ENCODE data around the gene GPR146.
A peak's percentile ranks its signal among the peaks of the same experiment; 100 is the strongest.

Gene GPR146

DNA sequence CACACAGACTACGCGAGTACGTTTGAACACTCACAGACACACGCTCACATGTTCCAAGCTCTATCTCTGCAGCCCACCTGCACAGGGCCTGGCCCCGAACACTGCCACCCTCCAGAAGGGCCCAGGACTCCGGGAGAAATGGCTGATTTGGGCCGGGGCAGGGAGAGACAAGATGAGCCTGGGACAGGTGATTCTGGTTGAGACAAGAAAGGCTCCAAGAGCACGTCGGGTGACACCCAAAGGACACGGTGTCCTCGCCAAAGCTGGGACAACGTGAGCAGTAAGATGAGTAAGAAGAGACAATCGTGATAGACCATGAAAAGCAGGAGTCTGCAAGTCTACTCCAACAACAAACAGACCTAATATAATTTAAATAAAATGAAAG is 52.8 kb downstream of the GPR146 start:
- DNase-seq = no peak

DNA sequence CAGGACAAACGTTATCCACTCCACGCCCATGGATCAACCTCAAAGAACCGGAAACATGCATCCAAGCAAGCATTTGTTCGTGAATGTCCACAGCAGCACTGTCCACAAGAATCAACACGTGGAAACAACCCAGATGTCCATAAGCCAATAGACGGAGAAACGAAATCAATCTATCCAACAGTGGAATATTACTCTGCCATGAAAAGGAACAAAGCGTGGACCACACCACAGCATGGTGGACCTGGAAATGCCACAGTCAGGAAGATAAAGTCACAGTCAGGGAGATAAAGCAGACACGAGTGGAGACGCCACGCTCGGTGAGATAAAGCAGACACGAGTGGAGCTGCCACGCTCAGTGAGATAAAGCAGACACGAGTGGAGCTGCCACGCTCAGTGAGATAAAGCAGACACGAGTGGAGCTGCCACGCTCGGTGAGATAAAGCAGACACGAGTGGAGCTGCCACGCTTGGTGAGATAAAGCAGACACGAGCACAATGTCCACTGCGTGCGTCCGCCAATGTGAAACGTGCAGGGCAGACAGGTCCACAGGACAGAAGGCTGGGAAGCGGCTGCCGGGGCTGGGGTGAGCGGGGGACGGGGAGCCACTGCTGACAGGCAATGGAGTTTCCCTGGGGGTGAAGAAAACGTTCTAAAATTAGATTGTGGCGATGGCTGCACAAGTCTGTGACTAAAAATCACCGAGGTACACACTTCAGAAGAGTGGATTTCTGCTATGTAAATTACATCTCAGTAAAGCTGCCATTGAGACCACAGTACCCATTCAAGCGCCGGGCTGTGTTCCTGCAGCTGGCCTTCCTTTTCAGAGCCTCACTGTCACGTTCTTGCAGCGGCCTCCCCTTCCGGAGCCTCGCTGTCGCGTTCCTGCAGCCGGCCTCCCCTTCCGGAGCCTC is 54.2 kb downstream of the GPR146 start:
- DNase-seq = no peak

GRCh38 chr7:1099154-1099542 is 54.8 kb downstream of the GPR146 start:
- no peak for DNase-seq

DNA sequence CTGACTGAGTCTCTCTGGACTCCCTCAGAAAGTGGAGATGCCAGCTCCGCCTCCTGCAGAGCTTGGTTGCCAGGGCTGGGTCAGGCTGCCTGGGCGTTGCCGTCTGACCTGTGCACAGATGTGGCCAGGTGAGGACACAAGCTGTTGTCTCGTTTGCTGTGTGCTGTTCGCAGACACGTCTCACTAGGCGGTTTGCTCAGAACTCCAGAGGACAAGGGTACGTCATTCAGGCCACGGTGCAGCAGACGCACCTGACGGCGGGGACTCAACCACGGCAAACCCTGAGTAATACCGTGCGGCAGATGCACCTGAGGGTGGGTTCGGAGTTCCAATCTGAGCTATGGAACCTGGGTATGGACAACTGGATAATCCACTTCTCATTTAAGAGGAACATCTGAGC is 55.3 kb downstream of the GPR146 start:
- no peak for DNase-seq

- no peak for DNase-seq
These were observed 56.0 kb downstream of the GPR146 start for GRCh38 chr7:1100386-1100785.

- DNase-seq = no peak
These were observed 56.7 kb downstream of the GPR146 start for GRCh38 chr7:1100834-1101562.

GRCh38 chr7:1101563-1102431 is 57.5 kb downstream of the GPR146 start:
- DNase-seq = no peak

- no peak for DNase-seq
These were observed 58.9 kb downstream of the GPR146 start for GRCh38 chr7:1103009-1103788.

- no peak for DNase-seq
These were observed 59.6 kb downstream of the GPR146 start for GRCh38 chr7:1103789-1104515.

GRCh38 chr7:1104516-1105179 is 60.3 kb downstream of the GPR146 start:
- DNase-seq = no peak

DNA sequence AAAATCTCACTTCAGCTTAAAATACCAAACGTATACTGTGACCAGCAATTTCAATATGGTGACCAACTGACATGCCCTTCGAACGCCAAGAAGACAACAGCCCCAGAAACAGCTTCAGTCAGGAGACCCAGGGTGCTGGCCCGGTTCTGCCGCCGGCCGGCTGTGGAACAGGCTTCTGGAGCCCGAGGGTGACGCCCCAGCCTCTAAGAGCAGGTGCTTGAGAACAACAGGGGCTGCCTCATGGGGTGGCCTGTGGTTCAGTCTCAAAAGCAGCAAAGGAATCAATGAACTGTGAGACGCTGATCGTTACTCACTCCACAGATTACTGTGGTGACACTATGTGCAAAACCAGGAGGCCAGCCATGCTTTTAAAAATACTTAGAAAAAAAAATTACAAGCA is 60.8 kb downstream of the GPR146 start:
- DNase-seq = no peak

- DNase-seq = no peak
These were observed 61.9 kb downstream of the GPR146 start for GRCh38 chr7:1106063-1106792.

- no peak for DNase-seq
These were observed 62.6 kb downstream of the GPR146 start for GRCh38 chr7:1106793-1107421.

DNA sequence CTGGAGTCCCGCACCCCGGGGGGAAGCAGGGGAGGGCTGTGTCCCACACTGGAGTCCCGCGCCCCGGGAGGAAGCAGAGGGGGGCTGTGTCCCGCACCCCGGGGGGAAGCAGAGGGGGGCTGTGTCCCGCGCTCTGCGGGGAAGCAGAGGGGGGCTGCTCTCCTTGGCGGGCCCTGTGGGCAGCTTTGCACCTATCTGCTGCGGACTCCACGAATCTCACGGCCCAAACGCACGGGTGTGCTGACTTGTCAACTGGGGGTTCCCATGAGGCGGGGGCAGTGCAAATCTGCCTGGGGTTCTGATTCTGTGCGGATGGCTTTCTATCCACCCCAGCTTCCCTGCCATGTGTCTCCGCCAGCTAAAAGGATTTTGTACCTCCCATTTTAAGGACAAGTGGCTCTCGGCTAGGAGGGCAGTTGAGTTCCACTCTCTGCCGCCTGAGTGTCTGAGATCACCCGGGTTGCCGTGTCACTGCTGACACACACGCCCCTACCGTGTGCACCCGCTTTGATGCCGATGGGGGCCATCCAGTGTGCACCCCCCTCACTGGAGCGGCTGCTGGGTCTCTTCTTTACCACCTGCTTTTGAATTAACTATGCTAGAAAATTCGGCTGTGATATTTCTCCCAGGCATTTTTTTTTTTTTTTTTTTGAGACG is 64.0 kb downstream of the GPR146 start:
- DNase-seq = peak; percentile 71
